ENCODE measurements around the gene PRKAG2. TPM values are rescaled to one million over a fixed set of nuclear protein-coding genes. Genes with fewer than 3 reads are reported as not detected.

Gene PRKAG2
- polyA plus RNA-seq, 1 of the 3 experiments (the other 2 are of a cell fraction), result 51.6 TPM

DNA sequence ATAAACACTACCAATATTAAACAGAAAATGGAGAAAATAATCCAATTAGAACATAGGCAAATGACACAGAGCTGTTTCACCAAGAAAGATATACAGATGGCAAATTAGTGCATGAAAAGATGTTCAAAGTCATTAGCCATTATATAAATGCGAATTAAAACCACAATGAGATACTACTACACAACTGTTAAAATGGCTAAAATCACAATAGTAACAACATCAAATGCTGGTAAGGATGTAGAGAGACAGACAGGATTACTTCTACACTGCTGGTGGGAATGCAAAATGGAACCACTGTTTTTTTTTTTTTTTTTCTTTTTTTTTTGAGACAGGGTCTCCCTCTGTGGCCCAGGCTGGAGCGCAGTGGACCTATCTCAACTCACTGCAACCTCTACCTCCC is 242.3 kb downstream of the PRKAG2 start:
- no peak overlapping the region for H2AFZ ChIP-seq (ENCODE audit: low read depth)
- H3K9me3 ChIP-seq, result no peaks in the 10 kb centered on the region
- H4K20me1 ChIP-seq (ENCODE audit: insufficient read depth), result no peaks in the 10 kb centered on the region
- no peak overlapping the region for H3K9ac ChIP-seq
- DNase-seq, result no peak
- ChIA-PET POLR2A (no interaction called here), CTCF (interaction anchor here (1.2 to 16.8 kb wide), 7 partner anchors 9 to 123 kb away, joined by 3 to 203 read pairs (median 40); no protein-coding TSS in a partner anchor)
- TF ChIP-seq NFIC (IDR thresholded peaks at IDR 0.05; ENCODE audit: borderline replicate concordance) (no peak), ELF1 (IDR thresholded peaks at IDR 0.05) (no peak), RAD21 (IDR thresholded peaks at IDR 0.05; ENCODE audit: low read length) (no peak), GATA2 (CRISPR knock-in tag; IDR thresholded peaks at IDR 0.05) (no peak), JUND (IDR thresholded peaks at IDR 0.05) (no peak), RCOR1 (IDR thresholded peaks at IDR 0.05; ENCODE audit: low read length) (no peak), TEAD4 (IDR thresholded peaks at IDR 0.05; ENCODE audit: borderline replicate concordance, insufficient read depth) (no peak), SMC3 (IDR thresholded peaks at IDR 0.05; ENCODE audit: low read depth, low read length) (no peak), POLR2AphosphoS5 (IDR thresholded peaks at IDR 0.05; ENCODE audit: low read depth, low read length) (no peak), EZH2phosphoT487 (IDR thresholded peaks at IDR 0.05; ENCODE audit: borderline replicate concordance, low read depth) (no peak), TAF1 (IDR thresholded peaks at IDR 0.05; ENCODE audit: borderline replicate concordance, low read depth, low read length) (no peak), RFX5 (IDR thresholded peaks at IDR 0.05; ENCODE audit: low read length) (no peak), RXRA (IDR thresholded peaks at IDR 0.05; ENCODE audit: borderline replicate concordance, low read depth) (no peak), MXI1 (IDR thresholded peaks at IDR 0.05; ENCODE audit: low read depth, low read length) (no peak), FOXJ3 (CRISPR knock-in tag; IDR thresholded peaks at IDR 0.05) (no peak)
- TF ChIP-seq, protein P1, sequence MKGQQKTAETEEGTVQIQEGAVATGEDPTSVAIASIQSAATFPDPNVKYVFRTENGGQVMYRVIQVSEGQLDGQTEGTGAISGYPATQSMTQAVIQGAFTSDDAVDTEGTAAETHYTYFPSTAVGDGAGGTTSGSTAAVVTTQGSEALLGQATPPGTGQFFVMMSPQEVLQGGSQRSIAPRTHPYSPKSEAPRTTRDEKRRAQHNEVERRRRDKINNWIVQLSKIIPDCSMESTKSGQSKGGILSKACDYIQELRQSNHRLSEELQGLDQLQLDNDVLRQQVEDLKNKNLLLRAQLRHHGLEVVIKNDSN (IDR thresholded peaks at IDR 0.05; ENCODE audit: borderline replicate concordance, low read depth), result no peak
- TF ChIP-seq, protein P2, sequence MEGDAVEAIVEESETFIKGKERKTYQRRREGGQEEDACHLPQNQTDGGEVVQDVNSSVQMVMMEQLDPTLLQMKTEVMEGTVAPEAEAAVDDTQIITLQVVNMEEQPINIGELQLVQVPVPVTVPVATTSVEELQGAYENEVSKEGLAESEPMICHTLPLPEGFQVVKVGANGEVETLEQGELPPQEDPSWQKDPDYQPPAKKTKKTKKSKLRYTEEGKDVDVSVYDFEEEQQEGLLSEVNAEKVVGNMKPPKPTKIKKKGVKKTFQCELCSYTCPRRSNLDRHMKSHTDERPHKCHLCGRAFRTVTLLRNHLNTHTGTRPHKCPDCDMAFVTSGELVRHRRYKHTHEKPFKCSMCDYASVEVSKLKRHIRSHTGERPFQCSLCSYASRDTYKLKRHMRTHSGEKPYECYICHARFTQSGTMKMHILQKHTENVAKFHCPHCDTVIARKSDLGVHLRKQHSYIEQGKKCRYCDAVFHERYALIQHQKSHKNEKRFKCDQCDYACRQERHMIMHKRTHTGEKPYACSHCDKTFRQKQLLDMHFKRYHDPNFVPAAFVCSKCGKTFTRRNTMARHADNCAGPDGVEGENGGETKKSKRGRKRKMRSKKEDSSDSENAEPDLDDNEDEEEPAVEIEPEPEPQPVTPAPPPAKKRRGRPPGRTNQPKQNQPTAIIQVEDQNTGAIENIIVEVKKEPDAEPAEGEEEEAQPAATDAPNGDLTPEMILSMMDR (IDR thresholded peaks at IDR 0.05), result no peak
- TF ChIP-seq, protein P3, sequence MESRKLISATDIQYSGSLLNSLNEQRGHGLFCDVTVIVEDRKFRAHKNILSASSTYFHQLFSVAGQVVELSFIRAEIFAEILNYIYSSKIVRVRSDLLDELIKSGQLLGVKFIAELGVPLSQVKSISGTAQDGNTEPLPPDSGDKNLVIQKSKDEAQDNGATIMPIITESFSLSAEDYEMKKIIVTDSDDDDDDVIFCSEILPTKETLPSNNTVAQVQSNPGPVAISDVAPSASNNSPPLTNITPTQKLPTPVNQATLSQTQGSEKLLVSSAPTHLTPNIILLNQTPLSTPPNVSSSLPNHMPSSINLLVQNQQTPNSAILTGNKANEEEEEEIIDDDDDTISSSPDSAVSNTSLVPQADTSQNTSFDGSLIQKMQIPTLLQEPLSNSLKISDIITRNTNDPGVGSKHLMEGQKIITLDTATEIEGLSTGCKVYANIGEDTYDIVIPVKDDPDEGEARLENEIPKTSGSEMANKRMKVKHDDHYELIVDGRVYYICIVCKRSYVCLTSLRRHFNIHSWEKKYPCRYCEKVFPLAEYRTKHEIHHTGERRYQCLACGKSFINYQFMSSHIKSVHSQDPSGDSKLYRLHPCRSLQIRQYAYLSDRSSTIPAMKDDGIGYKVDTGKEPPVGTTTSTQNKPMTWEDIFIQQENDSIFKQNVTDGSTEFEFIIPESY (IDR thresholded peaks at IDR 0.05; ENCODE audit: borderline replicate concordance, low read depth), result no peak
- TF ChIP-seq, protein P4, sequence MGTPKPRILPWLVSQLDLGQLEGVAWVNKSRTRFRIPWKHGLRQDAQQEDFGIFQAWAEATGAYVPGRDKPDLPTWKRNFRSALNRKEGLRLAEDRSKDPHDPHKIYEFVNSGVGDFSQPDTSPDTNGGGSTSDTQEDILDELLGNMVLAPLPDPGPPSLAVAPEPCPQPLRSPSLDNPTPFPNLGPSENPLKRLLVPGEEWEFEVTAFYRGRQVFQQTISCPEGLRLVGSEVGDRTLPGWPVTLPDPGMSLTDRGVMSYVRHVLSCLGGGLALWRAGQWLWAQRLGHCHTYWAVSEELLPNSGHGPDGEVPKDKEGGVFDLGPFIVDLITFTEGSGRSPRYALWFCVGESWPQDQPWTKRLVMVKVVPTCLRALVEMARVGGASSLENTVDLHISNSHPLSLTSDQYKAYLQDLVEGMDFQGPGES (IDR thresholded peaks at IDR 0.05; ENCODE audit: low read depth, low read length), result no peak
- TF ChIP-seq, protein P5, sequence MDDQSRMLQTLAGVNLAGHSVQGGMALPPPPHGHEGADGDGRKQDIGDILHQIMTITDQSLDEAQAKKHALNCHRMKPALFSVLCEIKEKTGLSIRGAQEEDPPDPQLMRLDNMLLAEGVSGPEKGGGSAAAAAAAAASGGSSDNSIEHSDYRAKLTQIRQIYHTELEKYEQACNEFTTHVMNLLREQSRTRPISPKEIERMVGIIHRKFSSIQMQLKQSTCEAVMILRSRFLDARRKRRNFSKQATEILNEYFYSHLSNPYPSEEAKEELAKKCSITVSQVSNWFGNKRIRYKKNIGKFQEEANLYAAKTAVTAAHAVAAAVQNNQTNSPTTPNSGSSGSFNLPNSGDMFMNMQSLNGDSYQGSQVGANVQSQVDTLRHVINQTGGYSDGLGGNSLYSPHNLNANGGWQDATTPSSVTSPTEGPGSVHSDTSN (IDR thresholded peaks at IDR 0.05), result no peak
- H3F3A ChIP-seq (replicated peaks; ENCODE audit: insufficient read depth), result peaks cover 34% of the 10 kb centered on the region
- H3K4me2 ChIP-seq, result no peak overlapping the region
- H3K4me1 ChIP-seq (ENCODE audit: control insufficient read depth in 1 of 2, insufficient read depth in 2 of 2, low read depth in 1 of 2, low read length in 1 of 2), result peaks cover 0 to 9% of the 10 kb centered on the region in 2 experiments; a peak in 2 of 4 replicates
- no peaks in the 10 kb centered on the region for H3K27me3 ChIP-seq (ENCODE audit: insufficient read depth)
- H3K27ac ChIP-seq (ENCODE audit: low read depth in 2 of 2, low read length in 1 of 2), result no peak overlapping the region
- H3K79me2 ChIP-seq (ENCODE audit: insufficient read depth), result peaks cover 14% of the 10 kb centered on the region
- H3K9me2 ChIP-seq, result no peaks in the 10 kb centered on the region
- 99% methylated on average over 2 of the region's 2 CpGs for WGBS (ENCODE audit: low lambda C conversion rate)
- H3K36me3 ChIP-seq (replicated peaks in 1 of 2; ENCODE audit: control insufficient read depth in 1 of 2, insufficient read depth in 2 of 2, low read length in 1 of 2), result no peaks in the 10 kb centered on the region
- H3K4me3 ChIP-seq (ENCODE audit: low read depth in 2 of 2, low read length in 1 of 2), result no peak overlapping the region
